Uterus (tissue), 2 donors: Measurements from ENCODE around the gene RFX3.

Experiments used
- POLR2A ChIP-seq, 2 donors: fragments of 450-650 bp; IDR thresholded peaks; one replicate each; pipeline ENCODE4 v1.6.1; 2016; ENCODE audit warnings: antibody characterized with exemption in 2 of 2, mild to moderate bottlenecking in 1 of 2, moderate library complexity in 1 of 2
- TF ChIP-seq, protein P1 (sequence below), 4 experiments: fragments of 200-600 bp in 2 of 4; fragments of 450-650 bp in 2 of 4; sonication (generic) in 2 of 4; IDR thresholded peaks; one replicate each; pipeline ENCODE4 v1.5.1; 2016 to 2019; ENCODE audit warnings: antibody characterized with exemption in 4 of 4, mild to moderate bottlenecking in 2 of 4, moderate library complexity in 1 of 4

DNA sequence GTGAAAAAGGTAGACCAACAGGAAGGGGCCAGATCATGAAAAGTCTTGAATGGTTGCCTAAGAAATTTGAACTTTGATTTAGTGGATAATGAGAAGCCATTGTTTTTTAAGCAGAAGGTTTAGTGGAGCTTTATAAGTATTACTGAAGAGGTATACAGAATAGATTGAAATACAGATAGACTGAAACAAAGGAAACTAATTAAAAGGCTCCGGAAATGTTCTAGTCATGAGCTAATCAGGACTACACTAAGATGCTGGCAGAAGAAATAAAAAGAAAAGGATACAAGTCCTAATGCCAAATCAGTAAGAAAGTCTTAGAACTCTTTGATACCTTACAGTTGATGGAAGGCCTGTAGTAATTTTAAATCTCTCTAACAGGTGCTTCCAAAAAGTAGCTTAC lies 45.7 kb upstream of the RFX3 start:
- TF ChIP-seq, protein P1, sequence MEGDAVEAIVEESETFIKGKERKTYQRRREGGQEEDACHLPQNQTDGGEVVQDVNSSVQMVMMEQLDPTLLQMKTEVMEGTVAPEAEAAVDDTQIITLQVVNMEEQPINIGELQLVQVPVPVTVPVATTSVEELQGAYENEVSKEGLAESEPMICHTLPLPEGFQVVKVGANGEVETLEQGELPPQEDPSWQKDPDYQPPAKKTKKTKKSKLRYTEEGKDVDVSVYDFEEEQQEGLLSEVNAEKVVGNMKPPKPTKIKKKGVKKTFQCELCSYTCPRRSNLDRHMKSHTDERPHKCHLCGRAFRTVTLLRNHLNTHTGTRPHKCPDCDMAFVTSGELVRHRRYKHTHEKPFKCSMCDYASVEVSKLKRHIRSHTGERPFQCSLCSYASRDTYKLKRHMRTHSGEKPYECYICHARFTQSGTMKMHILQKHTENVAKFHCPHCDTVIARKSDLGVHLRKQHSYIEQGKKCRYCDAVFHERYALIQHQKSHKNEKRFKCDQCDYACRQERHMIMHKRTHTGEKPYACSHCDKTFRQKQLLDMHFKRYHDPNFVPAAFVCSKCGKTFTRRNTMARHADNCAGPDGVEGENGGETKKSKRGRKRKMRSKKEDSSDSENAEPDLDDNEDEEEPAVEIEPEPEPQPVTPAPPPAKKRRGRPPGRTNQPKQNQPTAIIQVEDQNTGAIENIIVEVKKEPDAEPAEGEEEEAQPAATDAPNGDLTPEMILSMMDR (IDR thresholded peaks at IDR 0.05): no peak
- TF ChIP-seq POLR2A (IDR thresholded peaks at IDR 0.05): no peak
